HepG2 (cell line): Measurements from ENCODE around the gene PDPK1. TPM values are rescaled to one million over a fixed set of nuclear protein-coding genes. Genes with fewer than 3 reads are reported as not detected.

ENCODE experiments used
- EEA1 ChIP-seq: sonication (generic); formaldehyde crosslinking; IDR thresholded peaks from 2 replicates; pipeline ENCODE4 v1.5.1; 2020; ENCODE audit warnings: mild to moderate bottlenecking, missing genetic modification reagents, borderline replicate concordance
- FOXK2 ChIP-seq: fragments of 450-650 bp; IDR thresholded peaks from 2 replicates; pipeline ENCODE4 v1.6.1; 2016
- GABPB1 ChIP-seq: IDR thresholded peaks from 2 replicates; pipeline ENCODE4 v1.6.1; 2016; ENCODE audit warnings: mild to moderate bottlenecking, missing genetic modification reagents, moderate library complexity, missing compliant biosample characterization
- HMG20B ChIP-seq: conservative IDR thresholded peaks from 2 replicates; pipeline ENCODE4 v1.6.1; 2016; ENCODE audit warnings: missing genetic modification reagents, missing compliant biosample characterization
- KLF6 ChIP-seq: IDR thresholded peaks from 2 replicates; pipeline ENCODE4 v1.8.0; 2016; ENCODE audit warnings: missing biosample characterization, missing genetic modification reagents
- MTA1 ChIP-seq: sonication (generic); formaldehyde crosslinking; IDR thresholded peaks from 2 replicates; pipeline ENCODE4 v1.4.0; 2020; ENCODE audit warnings: missing genetic modification reagents, mild to moderate bottlenecking, borderline replicate concordance
- MYC ChIP-seq: sonication (generic); formaldehyde crosslinking; IDR thresholded peaks from 2 replicates; pipeline ENCODE4 v1.9.0; 2021; ENCODE audit warnings: missing genetic modification reagents, borderline replicate concordance
- RBFOX2 ChIP-seq: fragments of 200-400 bp; formaldehyde crosslinking; IDR thresholded peaks from 2 replicates; pipeline ENCODE4 v1.6.1; 2017; ENCODE audit warnings: low read depth, mild to moderate bottlenecking, low read length
- STAT5B ChIP-seq: sonication (generic); formaldehyde crosslinking; IDR thresholded peaks from 2 replicates; pipeline ENCODE4 v1.4.0; 2020; ENCODE audit warnings: missing genetic modification reagents
- ZBTB40 ChIP-seq, 2 experiments: fragments of 450-650 bp in 1 of 2; sonication (generic) in 1 of 2; formaldehyde crosslinking in 1 of 2; IDR thresholded peaks; 2 replicates each; pipeline versions ENCODE4 v1.6.1 to v1.8.0; 2016 to 2022; ENCODE audit warnings: antibody characterized with exemption in 1 of 2, mild to moderate bottlenecking in 1 of 2, missing genetic modification reagents in 1 of 2
- ZFY ChIP-seq: sonication (generic); formaldehyde crosslinking; IDR thresholded peaks from 2 replicates; pipeline ENCODE4 v1.4.0; 2020; ENCODE audit warnings: missing genetic modification reagents
- ZNF296 ChIP-seq: sonication (generic); formaldehyde crosslinking; conservative IDR thresholded peaks from 2 replicates; pipeline ENCODE4 v1.5.0; 2020; ENCODE audit warnings: mild to moderate bottlenecking, missing genetic modification reagents
- ZNF3 ChIP-seq: IDR thresholded peaks from 2 replicates; pipeline ENCODE4 v1.7.0; 2017; ENCODE audit warnings: inconsistent platforms
- ZNF740 ChIP-seq: sonication (generic); formaldehyde crosslinking; IDR thresholded peaks from 2 replicates; pipeline ENCODE4 v1.4.0; 2020; ENCODE audit warnings: missing genetic modification reagents
- ZNF839 ChIP-seq: sonication (generic); formaldehyde crosslinking; IDR thresholded peaks from 2 replicates; pipeline ENCODE4 v1.4.0; 2020; ENCODE audit warnings: missing genetic modification reagents, mild to moderate bottlenecking, borderline replicate concordance
- polyA plus RNA-seq, 8 experiments: library from polyadenylated mRNA; depleted of rRNA in 3 of 8; stranded (reverse) in 7 of 8; unstranded in 1 of 8; fragments of >200 nt; fragmentation: Illumina TruSeq in 4 of 8; extraction: Trizol in 4 of 8; gene quantifications; 2 replicates each; pipeline versions ENCODE4 v1.2.1 to v1.2.3, GENCODE V29; 2011 to 2016; ENCODE audit warnings: low read depth in 4 of 8, missing spikeins in 1 of 8, mixed read lengths in 1 of 8; ENCODE audit not compliant: insufficient read depth in 1 of 8
- total RNA-seq, 5 experiments: library from RNA; depleted of rRNA; stranded (reverse); fragments of >200 nt; fragmentation: Illumina TruSeq; extraction: Trizol; gene quantifications; 2 replicates each; pipeline ENCODE4 v1.2.3, GENCODE V29; 2016; ENCODE audit warnings: low read depth in 1 of 5
- TF ChIP-seq, protein P1 (sequence below): sonication (generic); formaldehyde crosslinking; IDR thresholded peaks from 2 replicates; pipeline ENCODE4 v1.8.0; 2022; ENCODE audit warnings: missing genetic modification reagents, low read depth, mild to moderate bottlenecking, borderline replicate concordance
- TF ChIP-seq, protein P2 (sequence below): sonication (generic); formaldehyde crosslinking; IDR thresholded peaks from 2 replicates; pipeline ENCODE4 v1.4.0; 2020; ENCODE audit warnings: mild to moderate bottlenecking, missing genetic modification reagents

PDPK1 gene
- total and polyA plus RNA-seq, 2 of the 13 experiments (the other 11 are each of a cell fraction or from before 2014, with no cell fraction given): 59.6 to 129 TPM

DNA sequence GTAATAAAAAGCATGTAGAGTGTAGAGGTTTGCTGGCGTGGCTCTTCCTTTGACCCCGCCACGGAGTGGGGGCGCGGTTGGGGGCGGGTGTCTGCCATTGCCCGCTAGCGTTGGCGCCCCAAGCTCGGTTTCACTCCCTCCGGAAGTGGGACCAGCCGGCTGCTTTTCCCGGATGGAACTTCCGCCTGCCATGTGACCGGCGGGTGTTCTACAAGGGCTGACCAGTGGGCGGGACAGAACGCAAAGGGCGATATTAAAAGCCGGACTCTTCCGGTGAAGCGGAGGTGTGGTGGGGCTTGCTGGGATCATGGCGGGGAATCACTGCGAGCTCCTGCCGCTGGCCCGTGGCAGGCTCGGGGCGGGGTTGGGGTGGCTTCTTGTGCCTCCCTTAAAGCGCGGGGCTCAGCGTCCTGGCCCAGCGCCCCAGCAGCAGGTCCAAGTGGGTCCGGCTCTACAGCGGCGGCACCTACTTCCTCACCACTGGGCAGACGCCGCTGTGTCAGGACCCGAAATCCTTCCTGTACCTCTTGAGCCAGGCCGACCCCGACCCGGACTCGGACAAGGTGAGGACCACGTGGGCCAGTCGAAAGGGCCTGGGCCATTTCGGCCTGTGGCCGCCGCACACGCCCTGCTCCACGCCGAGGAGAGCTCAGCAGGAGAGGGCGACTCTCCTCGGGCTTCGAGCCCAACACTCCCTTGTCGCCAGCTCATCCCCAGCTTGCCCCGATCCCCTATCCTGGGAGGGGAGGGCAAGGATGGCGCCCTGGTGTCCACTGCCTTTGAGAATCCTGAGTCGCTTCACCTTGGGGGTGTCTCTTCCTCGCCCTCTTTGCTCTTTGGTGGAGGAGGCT, 65.6 kb downstream of the PDPK1 start (continued):
- TF ChIP-seq HMG20B (CRISPR knock-in tag): no peak; the same call in 1 of the 2 replicates
- peak; percentile 71 for TF ChIP-seq ZFY
- TF ChIP-seq, protein P1, sequence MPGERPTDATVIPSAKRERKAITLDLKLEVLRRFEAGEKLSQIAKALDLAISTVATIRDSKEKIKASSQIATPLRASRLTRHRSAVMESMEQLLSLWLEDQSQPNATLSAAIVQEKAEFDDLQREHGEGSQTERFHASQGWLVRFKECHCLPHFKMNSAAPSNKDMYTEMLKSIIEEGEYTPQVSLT (CRISPR knock-in tag): 0 out of 2 replicates have a peak, but pooled peaks have one; percentile 65
- TF ChIP-seq GABPB1 (CRISPR knock-in tag): peak; percentile 100
- peak; percentile 72; the same call in 1 of the 2 replicates for TF ChIP-seq MTA1 (CRISPR knock-in tag)
- TF ChIP-seq ZBTB40 (IDR thresholded peaks at IDR 0.05): peak; percentile 98
- TF ChIP-seq ZBTB40 (CRISPR knock-in tag; IDR thresholded peaks at IDR 0.05): peak; percentile 91
- TF ChIP-seq ZNF296 (CRISPR knock-in tag): no peak
- TF ChIP-seq MYC (CRISPR knock-in tag): peak; percentile 97
- no peak for TF ChIP-seq ZNF839 (CRISPR knock-in tag)
- peak; percentile 95 for TF ChIP-seq KLF6 (CRISPR knock-in tag)
- no peak for TF ChIP-seq FOXK2
- no peak for TF ChIP-seq ZNF3 (CRISPR knock-in tag)
- TF ChIP-seq EEA1: peak; percentile 38; the same call in 1 of the 2 replicates
- peak; percentile 87 for TF ChIP-seq RBFOX2
- TF ChIP-seq STAT5B (CRISPR knock-in tag): no peak
- peak; percentile 37 for TF ChIP-seq ZNF740 (CRISPR knock-in tag)
- TF ChIP-seq, protein P2, sequence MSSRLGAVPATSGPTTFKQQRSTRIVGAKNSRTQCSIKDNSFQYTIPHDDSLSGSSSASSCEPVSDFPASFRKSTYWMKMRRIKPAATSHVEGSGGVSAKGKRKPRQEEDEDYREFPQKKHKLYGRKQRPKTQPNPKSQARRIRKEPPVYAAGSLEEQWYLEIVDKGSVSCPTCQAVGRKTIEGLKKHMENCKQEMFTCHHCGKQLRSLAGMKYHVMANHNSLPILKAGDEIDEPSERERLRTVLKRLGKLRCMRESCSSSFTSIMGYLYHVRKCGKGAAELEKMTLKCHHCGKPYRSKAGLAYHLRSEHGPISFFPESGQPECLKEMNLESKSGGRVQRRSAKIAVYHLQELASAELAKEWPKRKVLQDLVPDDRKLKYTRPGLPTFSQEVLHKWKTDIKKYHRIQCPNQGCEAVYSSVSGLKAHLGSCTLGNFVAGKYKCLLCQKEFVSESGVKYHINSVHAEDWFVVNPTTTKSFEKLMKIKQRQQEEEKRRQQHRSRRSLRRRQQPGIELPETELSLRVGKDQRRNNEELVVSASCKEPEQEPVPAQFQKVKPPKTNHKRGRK (CRISPR knock-in tag): 0 out of 2 replicates have a peak, but pooled peaks have one; percentile 69
